ENCODE data around the gene SLC2A13.
"Not testable (repeated sequence)": the region's sequence is repeated elsewhere in the genome, so short reads cannot be mapped to it uniquely, and the experiment has no call there.

The SLC2A13 gene

DNA sequence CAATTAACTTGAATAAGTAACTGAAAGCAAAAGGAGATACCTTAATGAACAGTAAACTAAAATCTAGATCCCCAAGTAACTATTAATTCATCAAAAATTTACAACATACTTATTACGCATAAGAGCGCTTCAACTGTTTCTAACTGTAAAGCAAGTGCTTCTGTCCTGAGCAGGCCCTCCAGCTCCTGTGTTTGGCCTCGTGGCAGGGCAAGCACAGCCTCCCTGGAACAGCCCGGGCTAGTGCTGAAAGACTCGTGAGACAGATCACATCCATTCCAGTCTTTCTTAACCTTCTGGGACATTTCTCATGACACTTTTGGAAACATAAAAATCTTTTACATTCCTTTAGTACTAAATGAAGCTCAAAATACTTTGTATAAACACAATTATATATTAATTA, 307.5 kb downstream of the SLC2A13 start:
- no peak for DNase-seq

DNA sequence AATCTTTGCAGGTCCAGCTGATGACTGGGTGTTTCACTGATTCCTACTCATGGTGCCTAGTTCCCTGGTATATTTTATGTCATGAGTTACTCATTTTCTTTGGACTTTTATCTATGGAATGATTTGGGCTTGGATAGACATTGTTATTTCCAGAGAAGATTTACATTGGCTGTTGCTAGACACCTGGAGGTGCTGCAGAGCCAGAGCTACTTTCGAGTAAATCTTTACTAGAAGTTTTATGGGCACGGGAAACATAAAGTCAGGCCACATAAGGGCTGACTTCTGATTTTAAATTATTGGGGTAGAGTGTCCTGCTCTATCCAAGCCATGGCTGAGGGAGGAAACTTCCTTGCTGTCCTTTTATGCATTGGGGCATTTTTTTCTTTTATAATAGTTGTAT, 310.4 kb downstream of the SLC2A13 start:
- no peak for DNase-seq

DNA sequence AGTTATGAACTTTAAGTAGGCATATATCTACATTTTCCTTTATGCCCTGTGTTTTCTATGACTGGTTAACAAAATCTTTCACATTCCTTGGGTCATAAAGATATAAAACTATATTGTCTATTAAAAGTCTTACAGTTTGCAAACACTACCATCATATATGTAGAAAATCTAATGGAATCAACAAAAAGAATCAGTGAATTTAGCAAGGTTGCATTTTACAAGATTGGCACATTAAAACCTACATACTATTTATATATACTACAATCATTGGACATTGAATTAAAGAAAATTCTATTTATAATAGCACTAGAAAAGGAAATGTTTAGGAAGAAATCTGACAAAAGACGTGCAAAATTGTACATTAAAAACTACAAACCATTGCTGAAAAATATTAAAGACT, 312.9 kb downstream of the SLC2A13 start:
- no peak for DNase-seq

DNA sequence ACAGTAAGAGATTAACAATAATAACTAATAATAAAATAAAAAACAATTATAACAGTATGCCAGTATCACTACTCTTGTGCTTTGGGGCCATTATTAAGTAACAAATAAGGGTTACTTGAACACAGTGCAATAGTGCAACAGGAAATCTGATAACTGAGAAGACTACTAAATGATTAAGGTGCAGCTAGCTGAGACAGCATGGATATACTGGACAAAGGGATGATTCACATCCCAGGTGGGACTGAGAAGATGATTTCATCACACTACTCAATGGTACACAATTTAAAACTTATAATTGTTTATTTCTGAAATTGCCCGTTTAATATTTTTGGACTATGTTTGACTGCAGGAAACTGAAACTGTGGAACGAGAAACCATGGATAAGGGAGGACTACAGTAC, 317.6 kb downstream of the SLC2A13 start:
- no peak for DNase-seq

DNA sequence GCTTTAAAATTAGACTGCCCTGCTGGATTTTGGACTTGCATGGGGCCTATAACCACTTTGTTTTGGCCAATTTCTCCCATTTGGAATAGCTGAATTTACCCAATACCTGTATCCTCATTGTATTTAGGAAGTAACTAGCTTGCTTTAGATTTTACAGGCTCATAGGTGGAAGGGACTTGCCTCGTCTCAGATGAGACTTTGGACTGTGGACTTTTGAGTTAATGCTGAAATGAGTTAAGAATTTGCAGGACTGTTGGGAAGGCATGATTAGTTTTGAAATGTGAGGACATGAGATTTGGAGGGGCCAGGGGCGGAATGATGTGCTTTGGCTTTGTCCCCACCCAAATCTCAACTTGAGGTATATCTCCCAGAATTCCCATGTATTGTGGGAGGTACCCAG, 320.1 kb downstream of the SLC2A13 start:
- DNase-seq: not testable (repeated sequence)

DNA sequence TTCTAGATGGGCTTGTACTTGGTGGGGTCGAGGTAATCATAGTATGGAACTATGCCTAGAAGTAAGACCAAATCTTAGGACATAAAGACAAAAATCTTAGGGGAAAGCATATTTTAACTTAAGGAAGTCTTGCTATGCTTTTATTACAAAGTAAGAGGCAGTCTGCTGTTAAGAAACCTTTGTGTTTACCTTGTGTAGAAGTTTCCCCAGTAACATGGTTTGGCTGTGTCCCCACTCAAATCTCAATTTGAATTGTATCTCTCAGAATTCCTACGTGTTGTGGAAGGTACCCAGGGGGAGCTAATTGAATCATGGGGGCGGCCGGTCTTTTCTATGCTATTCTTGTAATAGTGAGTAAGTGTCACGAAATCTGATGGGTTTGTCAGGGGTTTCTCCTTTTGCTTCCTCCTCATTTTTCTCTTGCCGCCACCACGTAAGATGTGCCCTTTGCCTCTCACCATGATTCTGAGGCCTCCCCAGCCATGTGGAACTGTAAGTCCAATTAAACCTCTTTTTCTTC, 323.8 kb downstream of the SLC2A13 start:
- DNase-seq: no peak

DNA sequence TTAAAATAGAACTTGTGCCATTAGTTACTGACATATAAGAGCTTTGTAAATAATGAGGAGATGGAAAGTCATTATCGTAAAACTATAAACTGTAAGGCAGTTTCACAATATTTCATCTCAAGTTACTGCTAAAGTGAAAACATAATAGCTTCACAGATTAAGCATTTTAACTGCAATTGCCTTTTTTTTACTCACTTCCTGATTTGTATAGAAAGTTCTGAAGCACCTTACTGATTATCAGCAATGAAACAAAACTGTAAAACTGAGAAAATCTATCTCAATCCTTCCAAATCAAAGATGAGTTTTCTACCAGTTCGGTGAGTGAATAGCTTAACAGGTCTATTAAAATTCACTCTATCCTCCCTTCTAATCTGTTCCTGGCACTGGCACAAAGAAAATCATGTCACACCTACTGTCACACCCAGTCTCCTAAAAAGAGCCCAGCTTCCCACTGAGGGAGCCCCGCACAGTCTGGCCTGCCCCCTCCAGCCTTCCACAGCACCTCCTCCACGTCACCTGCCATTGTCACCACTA, 324.9 kb downstream of the SLC2A13 start:
- DNase-seq: peak; percentile 76

DNA sequence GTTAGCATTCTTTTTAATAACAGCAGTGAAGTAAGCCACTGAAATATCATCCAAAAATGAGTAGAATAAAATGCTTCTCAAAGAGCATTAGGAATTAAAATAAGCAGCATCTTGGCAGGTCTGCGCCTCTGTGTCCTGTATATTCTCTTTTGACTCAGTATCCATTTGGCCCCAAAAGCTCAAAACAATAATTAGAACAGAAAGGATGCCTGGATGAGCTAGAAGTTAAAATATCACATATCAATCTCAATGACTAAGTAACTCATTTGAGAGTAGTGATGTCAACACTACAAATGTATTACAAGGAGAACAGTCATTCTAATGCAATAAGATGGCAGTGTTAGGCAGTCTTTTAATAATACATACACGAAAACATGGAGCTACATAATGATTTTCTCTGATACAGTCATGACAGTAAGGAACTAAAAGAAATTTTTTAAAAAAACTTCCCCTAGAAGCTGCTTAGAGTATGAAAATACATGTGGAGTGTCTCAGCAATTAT, 325.4 kb downstream of the SLC2A13 start:
- no peak for DNase-seq

DNA sequence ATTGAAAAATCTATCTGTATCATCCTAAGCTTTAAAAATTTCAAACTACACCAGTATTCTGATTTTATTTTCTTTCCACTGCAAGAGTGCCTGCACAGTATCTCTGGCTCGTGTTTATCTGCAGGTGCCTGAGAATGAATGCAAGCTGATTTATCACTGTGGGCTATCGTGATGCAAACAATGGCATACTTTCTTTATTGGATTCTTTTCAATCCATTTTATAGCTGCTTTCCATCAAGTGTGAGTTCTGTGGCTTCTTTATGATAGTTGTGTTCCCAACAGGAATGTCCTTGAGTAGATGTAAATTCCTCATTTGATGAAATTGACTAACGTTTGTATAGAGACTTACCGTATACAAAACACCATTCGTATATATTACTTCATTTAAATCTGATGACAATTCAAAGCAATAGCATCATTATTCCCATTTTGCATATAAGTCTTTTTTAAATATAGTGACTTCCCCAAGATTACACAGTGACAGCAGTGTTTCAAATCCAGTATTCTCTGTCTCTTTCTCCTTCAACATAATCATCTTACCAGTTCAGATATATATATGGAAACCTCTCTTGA, 326.0 kb downstream of the SLC2A13 start:
- no peak for DNase-seq

DNA sequence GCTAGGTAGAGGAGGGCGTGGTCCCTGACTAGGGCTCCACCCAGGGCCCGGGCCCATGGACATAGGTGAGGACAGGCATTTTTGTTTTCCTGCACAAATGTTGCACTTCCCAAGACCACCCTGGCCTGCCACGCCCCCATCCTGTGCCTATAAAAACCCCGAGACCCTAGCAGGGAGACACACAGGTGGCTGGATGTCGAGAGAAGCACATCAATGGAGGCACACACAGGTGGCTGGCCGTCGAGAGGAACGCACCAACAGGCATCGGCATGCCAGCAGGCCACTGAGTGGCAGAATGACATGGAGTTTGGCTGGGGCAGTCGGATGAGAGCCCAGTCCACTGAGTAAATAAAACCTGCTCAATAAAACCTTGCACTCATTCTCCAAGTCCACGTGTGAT, 328.4 kb downstream of the SLC2A13 start:
- DNase-seq: no peak

DNA sequence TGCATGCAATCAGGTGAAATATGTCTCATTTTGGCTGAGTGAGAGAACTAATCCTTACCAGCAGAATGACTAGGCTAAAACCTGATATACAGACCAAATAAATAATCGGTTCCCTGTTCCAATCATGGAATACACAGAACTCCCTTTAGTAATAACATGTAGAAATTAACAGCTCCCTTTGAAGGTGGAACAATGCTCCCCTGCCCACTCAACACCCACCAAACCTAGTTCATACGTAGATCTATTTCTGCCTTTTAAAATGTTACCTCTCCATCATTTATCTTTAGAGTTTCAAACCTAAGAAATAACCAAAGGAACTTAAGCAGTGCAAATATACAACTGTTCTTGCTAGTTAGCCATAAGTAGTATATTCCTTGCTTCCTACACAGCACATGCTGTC, 332.6 kb downstream of the SLC2A13 start:
- no peak for DNase-seq

DNA sequence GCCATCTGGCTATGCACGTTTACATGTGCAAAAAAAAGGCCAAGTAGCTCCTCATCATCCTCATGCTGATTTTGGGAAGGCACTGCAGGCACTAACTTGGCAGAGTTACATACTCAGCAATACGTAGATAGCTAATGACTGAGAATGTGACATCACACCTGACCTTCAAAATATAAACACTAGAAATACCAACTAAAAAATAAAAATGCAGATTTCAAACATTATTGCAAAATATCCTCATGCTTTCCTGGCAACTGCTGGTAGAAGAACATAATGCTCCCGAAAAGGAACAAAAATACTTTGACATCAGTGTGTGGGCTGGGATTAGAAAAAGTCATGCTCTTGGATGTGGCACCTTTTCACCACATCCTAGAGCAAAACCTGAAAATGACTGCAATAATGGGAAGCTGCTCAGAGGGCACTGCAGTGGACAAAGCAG, 333.0 kb downstream of the SLC2A13 start:
- no peak for DNase-seq

DNA sequence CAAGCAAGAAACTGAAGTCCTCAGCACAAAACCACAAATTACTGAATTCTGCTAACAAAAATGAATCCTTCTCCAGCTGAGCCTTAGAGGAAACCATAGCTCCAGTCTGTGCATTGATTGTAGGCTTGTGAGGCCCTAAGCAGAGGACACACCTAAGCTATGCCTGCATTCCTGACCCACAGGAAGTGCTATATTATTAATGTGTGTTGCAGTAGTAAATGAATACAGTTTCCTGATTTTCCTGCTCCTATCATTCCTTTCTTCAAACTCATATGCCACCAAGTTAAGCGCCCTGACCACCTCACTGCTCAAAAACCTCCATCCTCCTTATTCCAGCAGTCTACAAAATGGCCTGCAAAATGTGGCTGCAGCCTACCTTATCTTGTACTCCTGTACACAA, 334.4 kb downstream of the SLC2A13 start:
- DNase-seq: no peak

DNA sequence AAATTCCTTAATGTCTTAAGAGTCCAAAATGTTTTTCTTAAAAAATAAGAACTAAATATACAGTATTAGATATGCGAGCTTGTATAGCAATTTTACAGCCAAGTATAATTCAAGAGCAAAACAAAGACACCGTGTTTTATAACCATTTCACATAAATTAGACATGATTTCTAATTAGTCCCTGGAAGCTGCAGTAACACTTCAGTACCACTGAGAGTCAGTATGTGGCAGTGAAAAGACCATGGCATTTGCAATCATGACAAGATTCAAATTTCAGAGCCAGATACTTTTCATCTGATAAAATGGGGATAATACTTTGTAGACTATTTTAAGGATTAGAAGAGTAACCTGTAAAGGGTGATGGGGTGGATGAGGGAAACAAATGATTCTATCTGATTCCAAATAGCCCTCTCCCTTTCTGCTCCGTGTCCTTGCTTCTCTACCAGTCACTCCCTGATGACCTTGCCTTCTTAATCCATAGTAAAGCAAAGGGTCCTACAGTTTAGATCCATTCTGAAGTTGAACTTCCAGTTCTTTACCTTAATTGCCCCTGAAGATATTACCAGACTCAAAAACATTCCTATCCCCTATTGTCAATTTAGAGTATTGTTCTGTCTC, 340.8 kb downstream of the SLC2A13 start:
- DNase-seq: peak; percentile 46

DNA sequence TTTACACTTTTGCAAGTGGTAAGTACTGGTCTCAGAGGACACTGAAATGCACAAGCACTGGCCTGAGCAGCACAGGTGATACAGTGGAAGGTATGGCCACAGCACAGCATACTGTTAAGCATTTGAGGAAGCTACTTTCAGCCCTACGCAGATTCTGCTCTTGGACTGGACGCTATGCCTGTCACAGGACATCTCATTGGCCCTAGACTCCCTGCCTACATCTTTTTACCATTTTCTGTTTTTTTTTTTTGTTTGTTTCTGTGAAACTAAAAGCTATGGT, 342.1 kb downstream of the SLC2A13 start:
- DNase-seq: peak; percentile 1

DNA sequence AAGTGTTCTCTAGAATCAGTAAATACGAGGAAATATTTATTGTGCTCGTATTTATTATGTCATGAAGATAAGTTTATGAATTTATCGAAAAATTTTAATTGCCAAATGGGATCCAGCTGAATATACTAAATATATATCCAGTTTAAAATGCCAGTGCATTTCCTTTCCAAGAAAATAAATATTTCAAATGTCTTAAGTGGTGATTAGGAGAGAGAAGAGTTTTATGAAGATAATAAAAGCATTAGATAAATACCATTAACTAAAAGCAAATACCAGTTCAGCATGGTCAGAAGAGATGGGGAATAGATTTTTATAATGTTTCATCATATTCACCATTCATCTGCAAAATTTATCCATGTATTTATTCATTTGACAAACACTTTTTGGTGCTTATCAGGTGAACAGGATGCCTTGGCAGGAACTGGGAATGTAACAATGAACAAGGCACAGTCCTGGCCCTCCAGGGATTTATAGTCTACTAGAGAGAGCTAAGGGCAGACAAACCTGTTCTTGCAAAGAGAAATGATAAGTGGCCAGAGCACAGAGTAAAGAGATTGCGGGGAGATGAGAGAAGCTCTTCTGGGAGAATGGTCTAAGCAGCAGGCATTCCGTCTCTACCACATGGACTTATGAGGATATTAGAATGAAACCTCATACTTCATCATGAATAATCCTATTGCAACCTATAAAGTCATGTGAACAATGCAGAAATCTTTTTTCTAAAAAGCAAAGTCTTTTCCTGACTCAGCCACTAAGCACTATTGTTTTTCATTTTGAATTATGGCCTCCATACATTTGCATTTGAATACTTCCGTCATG, 342.6 kb downstream of the SLC2A13 start:
- peak; percentile 1 for DNase-seq

DNA sequence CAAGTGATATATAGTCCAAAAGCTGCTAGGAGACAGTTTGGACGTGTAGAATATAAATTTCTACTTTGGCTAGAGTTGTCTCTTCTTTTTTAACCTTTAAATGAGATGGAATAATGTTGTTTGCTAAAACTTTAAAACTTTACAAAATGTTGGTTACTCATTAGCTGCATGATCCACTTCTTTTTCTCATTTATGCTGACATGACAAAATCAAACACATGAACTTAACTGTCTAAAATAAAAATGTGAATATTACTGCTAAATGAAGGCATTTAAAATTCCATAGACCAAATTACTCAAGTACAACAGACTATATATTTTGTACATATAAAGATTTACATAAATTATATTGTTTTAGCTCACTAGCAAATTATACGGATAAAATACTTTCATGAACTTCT, 350.4 kb downstream of the SLC2A13 start:
- DNase-seq: no peak

DNA sequence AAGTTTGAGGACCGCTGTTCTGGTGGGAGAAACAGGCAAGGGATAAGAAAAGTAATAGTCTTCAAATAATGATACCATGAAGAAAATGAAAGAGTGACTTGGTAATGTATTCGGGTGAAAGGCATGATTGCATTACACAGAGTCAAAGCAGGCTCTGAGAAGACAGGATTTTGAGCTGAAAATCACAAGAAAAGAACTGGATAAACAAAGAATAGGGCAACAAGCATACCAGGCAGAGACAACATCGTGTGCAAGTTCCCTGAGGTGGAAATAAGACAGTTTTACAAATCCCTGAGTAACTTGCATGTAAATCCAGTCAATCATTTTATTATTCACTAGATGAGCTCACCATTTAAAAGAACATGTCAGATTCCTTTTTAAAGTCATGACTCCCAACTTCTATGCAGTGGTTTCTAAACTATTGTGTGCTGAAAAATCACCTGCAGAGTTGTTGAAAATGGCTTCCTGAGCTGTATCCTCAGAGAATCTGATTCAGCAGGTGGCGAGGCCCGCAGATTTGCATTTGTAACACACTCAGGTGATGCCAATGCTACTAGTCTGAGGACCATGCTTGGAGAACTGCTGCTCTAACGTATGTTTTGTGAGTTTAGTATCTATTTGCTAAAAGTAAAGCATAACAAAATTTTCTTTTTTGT, 353.3 kb downstream of the SLC2A13 start:
- DNase-seq: no peak

DNA sequence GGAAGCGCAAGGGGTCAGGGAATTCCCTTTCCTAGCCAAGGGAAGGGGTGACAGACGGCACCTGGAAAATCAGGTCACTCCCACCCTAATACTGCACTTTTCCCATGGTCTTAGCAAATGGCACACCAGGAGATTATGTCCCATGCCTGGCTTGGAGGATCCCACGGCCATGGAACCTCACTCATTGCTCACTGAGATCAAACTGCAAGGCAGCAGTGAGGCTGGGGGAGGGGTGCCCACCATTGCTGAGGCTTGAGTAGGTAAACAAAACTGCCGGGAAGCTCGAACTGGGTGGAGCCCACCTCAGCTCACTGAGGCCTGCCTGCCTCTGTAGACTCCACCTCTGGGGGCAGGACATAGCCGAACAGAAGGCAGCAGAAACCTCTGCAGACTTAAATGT, 359.7 kb downstream of the SLC2A13 start:
- not testable (repeated sequence) for DNase-seq

DNA sequence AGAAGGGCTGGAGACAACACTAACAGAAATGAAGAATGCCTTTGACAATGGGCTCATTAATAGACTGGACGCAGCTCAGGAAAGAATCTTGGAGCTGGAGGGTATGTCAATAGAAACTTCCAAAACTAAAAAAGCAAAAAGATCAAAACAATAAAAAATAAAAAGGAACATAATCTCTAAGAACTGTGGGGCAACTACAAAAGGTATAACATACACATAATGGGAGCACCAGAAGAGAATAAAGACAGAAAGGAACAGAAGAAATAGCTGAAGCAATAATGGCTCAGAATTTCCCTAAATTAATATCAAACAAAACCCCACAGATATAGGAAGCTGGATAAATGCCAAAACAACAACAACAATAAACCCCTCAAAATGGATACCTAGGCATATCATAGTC, 362.2 kb downstream of the SLC2A13 start:
- no peak for DNase-seq

DNA sequence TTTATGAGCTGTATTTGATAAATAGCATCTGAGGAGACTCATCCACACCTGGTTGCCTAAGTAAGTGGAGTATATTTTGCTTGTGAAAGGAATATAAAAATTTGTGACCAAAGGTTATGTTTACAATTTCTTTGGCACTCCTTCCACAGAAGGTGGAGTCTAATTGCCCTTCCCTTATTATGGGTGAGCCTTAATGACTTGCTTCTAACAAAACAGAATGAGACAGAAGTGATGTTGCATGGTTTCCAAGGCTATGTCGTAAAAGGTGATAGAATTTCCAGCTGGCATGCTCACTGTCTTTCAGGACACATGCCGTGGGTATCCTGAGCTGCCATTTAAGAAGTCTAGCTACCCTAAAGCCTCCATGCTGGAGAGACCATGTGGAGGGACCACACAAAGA, 369.5 kb downstream of the SLC2A13 start:
- DNase-seq: no peak

DNA sequence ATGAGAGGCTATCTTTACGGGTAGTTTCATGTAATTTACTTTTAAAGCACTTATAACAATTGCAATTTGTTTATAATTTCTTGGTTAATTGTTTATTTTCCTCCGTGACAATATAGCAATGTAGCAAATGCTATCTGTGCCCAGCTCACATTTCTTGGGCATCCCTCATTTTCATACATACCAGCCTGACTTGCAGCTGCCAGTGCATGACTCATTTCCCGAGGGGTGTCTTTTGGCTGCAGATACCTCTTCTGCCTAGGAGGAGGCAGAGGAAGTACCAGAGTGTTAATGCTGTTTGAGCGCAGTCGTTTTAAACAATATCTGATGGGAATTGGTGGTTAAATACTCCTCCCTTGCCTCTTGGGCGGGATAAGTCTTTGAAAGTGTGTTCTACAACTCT, 382.1 kb downstream of the SLC2A13 start:
- peak; percentile 13 for DNase-seq

DNA sequence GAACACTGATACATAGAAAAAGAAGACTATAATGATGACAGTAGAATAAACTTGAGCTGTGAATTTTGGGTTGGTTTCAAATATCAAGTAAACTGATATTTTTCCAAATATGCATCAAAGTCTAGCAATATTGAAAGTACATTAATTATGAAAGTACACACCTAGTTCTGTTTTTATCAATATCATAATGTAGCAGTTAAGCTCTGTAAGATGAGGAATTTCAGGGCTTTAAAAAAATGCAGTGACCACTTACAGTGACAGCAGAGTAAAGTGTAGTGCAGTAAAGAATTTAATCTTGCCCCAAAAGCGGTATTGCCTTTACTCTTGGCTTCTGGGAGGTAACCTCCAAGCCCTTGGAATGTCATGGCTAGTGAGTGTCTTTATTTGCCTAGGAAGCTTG, 383.4 kb downstream of the SLC2A13 start:
- DNase-seq: no peak

All from NCI-H345 (cell line).